Hepatocyte (in vitro differentiated cells): ENCODE measurements around the gene SCML1.

Experiments
- CTCF ChIP-seq: fragments of 200-600 bp; sonication (generic); IDR thresholded peaks from 2 replicates; pipeline ENCODE4 v1.5.1; 2016; ENCODE audit warnings: antibody characterized with exemption, mild to moderate bottlenecking; ENCODE audit not compliant: poor library complexity
- EZH2 ChIP-seq: fragments of 200-600 bp; sonication (generic); IDR thresholded peaks from 2 replicates; pipeline ENCODE4 v1.6.1; 2016; ENCODE audit warnings: antibody characterized with exemption, mild to moderate bottlenecking, borderline replicate concordance
- EZH2phosphoT487 ChIP-seq: fragments of 200-600 bp; sonication (generic); IDR thresholded peaks from one replicate; pipeline ENCODE4 v1.6.1; 2018; ENCODE audit warnings: antibody characterized with exemption, mild to moderate bottlenecking, low read depth, moderate library complexity; ENCODE audit not compliant: unreplicated experiment, severe bottlenecking

- TF ChIP-seq CTCF (no peak), EZH2phosphoT487 (no peak), EZH2 (no peak)
Observed at GRCh38 chrX:17692709-17693346, 44.5 kb upstream of the SCML1 start.
